Dermis lymphatic vessel endothelial cell (primary cell): ENCODE measurements around the gene RAPGEF6. TPM values are rescaled to one million over a fixed set of nuclear protein-coding genes. Genes with fewer than 3 reads are reported as not detected.

Source experiments
- total RNA-seq: library from RNA; depleted of rRNA; stranded (reverse); fragments of >200 nt; gene quantifications from 2 replicates; pipeline ENCODE4 v1.2.1, GENCODE V29; 2014

The RAPGEF6 gene, protein sequence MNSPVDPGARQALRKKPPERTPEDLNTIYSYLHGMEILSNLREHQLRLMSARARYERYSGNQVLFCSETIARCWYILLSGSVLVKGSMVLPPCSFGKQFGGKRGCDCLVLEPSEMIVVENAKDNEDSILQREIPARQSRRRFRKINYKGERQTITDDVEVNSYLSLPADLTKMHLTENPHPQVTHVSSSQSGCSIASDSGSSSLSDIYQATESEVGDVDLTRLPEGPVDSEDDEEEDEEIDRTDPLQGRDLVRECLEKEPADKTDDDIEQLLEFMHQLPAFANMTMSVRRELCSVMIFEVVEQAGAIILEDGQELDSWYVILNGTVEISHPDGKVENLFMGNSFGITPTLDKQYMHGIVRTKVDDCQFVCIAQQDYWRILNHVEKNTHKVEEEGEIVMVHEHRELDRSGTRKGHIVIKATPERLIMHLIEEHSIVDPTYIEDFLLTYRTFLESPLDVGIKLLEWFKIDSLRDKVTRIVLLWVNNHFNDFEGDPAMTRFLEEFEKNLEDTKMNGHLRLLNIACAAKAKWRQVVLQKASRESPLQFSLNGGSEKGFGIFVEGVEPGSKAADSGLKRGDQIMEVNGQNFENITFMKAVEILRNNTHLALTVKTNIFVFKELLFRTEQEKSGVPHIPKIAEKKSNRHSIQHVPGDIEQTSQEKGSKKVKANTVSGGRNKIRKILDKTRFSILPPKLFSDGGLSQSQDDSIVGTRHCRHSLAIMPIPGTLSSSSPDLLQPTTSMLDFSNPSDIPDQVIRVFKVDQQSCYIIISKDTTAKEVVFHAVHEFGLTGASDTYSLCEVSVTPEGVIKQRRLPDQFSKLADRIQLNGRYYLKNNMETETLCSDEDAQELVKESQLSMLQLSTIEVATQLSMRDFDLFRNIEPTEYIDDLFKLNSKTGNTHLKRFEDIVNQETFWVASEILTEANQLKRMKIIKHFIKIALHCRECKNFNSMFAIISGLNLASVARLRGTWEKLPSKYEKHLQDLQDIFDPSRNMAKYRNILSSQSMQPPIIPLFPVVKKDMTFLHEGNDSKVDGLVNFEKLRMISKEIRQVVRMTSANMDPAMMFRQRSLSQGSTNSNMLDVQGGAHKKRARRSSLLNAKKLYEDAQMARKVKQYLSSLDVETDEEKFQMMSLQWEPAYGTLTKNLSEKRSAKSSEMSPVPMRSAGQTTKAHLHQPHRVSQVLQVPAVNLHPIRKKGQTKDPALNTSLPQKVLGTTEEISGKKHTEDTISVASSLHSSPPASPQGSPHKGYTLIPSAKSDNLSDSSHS (N-terminal part only)
- 17.8 and 26.5 TPM in 2 replicates for total RNA-seq

DNA sequence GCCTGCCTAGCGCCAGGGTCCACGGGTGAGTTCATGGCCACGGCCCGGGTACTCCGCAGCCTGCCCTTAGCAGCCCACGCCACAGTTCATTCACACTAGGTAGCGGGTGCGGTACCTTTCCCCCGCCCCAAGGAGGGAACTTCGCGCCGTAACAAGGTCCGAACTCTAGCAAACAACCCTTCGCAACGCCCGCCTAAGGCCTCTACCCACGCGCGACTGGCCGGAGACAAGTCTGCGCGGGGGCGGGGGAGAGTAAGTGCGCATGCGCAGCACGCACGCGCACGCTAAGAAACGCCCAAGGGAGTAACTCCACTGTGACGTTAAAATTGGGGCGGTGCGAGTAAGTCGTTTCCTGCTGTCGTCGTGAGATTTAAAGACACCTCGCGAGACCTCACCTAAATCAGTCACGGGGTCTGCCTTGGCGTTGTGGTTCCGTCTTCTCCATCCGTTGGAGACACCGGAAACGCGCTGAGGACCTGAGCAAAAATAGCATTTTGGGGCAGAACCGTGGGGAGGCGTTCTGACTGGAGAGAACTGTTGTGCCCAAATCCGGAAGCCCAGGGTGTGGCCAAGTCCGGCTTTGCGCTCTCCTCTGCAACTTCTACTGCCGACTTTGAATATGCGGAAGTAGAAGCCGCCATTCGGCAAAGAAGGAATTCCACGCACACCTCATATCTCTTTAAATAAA lies at the start of gene RAPGEF6:
TSS of gene RAPGEF6 (minus strand) at position 234 of the 688 bp plus-strand sequence. CDS start at position 35, 199 bp downstream.

Other genes with a start within 250 kb of the RAPGEF6 start
- 38.5 and 41.4 TPM in 2 replicates for gene FNIP1, start 161.8 kb upstream of the RAPGEF6 start, total RNA-seq